ENCODE data around the gene KAZN.

The KAZN gene

GRCh38 chr1:14853518-14853917 is 255.0 kb downstream of the KAZN start:
- no peak for ATAC-seq

DNA sequence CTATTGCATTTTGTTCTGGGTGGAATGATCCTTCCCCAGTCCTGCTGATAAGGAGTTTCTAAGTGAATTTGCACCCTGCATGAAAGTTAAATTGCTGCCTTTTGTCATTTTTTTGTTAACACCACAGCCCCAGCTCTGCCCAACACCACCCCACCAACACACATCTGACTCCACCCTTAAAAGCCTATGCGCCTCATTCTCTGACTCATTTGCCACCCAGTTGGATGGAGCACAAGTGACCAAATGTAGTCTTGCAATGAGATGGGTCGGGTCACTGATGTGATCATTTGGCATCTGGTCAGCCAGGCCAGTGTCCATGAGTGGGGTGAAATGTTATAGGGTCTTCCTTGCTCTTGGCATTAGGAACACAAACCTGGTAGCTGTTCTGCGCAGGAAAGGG is 256.8 kb downstream of the KAZN start:
- no peak for ATAC-seq

More at GRCh38 chr1:14853518-14853917, 255.0 kb downstream of the KAZN start:
- TF ChIP-seq BACH2 (CRISPR knock-in tag; IDR thresholded peaks at IDR 0.05; ENCODE audit: borderline replicate concordance): no peak
- no peak for TF ChIP-seq ISL1 (CRISPR knock-in tag; IDR thresholded peaks at IDR 0.05)
- TF ChIP-seq ZNF565 (CRISPR knock-in tag; conservative IDR thresholded peaks at IDR 0.05; ENCODE audit: low read depth): no peak
- TF ChIP-seq ZFP3 (CRISPR knock-in tag; IDR thresholded peaks at IDR 0.05): no peak
- no peak for TF ChIP-seq ESRRG (CRISPR knock-in tag; IDR thresholded peaks at IDR 0.05)
- no peak for TF ChIP-seq ZNF70 (CRISPR knock-in tag; IDR thresholded peaks at IDR 0.05)
- no peak for TF ChIP-seq PPARA (CRISPR knock-in tag; IDR thresholded peaks at IDR 0.05; ENCODE audit: borderline replicate concordance)
- TF ChIP-seq, protein P1, sequence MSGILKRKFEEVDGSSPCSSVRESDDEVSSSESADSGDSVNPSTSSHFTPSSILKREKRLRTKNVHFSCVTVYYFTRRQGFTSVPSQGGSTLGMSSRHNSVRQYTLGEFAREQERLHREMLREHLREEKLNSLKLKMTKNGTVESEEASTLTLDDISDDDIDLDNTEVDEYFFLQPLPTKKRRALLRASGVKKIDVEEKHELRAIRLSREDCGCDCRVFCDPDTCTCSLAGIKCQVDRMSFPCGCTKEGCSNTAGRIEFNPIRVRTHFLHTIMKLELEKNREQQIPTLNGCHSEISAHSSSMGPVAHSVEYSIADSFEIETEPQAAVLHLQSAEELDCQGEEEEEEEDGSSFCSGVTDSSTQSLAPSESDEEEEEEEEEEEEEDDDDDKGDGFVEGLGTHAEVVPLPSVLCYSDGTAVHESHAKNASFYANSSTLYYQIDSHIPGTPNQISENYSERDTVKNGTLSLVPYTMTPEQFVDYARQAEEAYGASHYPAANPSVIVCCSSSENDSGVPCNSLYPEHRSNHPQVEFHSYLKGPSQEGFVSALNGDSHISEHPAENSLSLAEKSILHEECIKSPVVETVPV (CRISPR knock-in tag; IDR thresholded peaks at IDR 0.05): no peak
- TF ChIP-seq RARB (CRISPR knock-in tag; IDR thresholded peaks at IDR 0.05): no peak
- TF ChIP-seq, protein P2, sequence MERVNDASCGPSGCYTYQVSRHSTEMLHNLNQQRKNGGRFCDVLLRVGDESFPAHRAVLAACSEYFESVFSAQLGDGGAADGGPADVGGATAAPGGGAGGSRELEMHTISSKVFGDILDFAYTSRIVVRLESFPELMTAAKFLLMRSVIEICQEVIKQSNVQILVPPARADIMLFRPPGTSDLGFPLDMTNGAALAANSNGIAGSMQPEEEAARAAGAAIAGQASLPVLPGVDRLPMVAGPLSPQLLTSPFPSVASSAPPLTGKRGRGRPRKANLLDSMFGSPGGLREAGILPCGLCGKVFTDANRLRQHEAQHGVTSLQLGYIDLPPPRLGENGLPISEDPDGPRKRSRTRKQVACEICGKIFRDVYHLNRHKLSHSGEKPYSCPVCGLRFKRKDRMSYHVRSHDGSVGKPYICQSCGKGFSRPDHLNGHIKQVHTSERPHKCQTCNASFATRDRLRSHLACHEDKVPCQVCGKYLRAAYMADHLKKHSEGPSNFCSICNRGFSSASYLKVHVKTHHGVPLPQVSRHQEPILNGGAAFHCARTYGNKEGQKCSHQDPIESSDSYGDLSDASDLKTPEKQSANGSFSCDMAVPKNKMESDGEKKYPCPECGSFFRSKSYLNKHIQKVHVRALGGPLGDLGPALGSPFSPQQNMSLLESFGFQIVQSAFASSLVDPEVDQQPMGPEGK (CRISPR knock-in tag; IDR thresholded peaks at IDR 0.05; ENCODE audit: borderline replicate concordance): no peak
- no peak for TF ChIP-seq TCF4 (CRISPR knock-in tag; IDR thresholded peaks at IDR 0.05; ENCODE audit: borderline replicate concordance)
- no peak for TF ChIP-seq TSHZ2 (CRISPR knock-in tag; IDR thresholded peaks at IDR 0.05)
- no peak for TF ChIP-seq SNAI2 (CRISPR knock-in tag; IDR thresholded peaks at IDR 0.05)
- TF ChIP-seq ZNF8 (CRISPR knock-in tag; IDR thresholded peaks at IDR 0.05): no peak
- no peak for TF ChIP-seq ZFP30 (CRISPR knock-in tag; IDR thresholded peaks at IDR 0.05)

More for the DNA sequence above, 256.8 kb downstream of the KAZN start:
- TF ChIP-seq TSHZ2 (CRISPR knock-in tag; IDR thresholded peaks at IDR 0.05) (no peak), ZNF565 (CRISPR knock-in tag; conservative IDR thresholded peaks at IDR 0.05; ENCODE audit: low read depth) (no peak), ZNF8 (CRISPR knock-in tag; IDR thresholded peaks at IDR 0.05) (no peak), ZNF70 (CRISPR knock-in tag; IDR thresholded peaks at IDR 0.05) (no peak), OSR1 (CRISPR knock-in tag; IDR thresholded peaks at IDR 0.05) (no peak)
- TF ChIP-seq, protein P2 (CRISPR knock-in tag; IDR thresholded peaks at IDR 0.05; ENCODE audit: borderline replicate concordance): no peak
- TF ChIP-seq, protein P3, sequence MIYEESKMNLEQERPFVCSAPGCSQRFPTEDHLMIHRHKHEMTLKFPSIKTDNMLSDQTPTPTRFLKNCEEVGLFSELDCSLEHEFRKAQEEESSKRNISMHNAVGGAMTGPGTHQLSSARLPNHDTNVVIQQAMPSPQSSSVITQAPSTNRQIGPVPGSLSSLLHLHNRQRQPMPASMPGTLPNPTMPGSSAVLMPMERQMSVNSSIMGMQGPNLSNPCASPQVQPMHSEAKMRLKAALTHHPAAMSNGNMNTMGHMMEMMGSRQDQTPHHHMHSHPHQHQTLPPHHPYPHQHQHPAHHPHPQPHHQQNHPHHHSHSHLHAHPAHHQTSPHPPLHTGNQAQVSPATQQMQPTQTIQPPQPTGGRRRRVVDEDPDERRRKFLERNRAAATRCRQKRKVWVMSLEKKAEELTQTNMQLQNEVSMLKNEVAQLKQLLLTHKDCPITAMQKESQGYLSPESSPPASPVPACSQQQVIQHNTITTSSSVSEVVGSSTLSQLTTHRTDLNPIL (CRISPR knock-in tag; IDR thresholded peaks at IDR 0.05; ENCODE audit: low read depth): no peak
- TF ChIP-seq, protein P1 (CRISPR knock-in tag; IDR thresholded peaks at IDR 0.05): no peak
